Activated CD8-positive, alpha-beta memory T cell treated with anti-CD3 and anti-CD28 coated beads, Interleukin-2, amount 50 U/mL, for 1 hour (primary cell): Measurements from ENCODE around the gene HTR2A.
A peak's percentile ranks its signal among the peaks of the same experiment; 100 is the strongest.

ENCODE experiments used
- DNase-seq: peaks from one replicate; pipeline ENCODE4 v3.0.0-alpha.2; 2020; ENCODE audit errors: extremely low read depth

The HTR2A gene

GRCh38 chr13:46896341-46897137 is at the start of gene HTR2A:
TSS of gene HTR2A (minus strand) at chr13:46897053. CDS start at chr13:46895906, 1,147 bp downstream.
- no peak for DNase-seq

- no peak for DNase-seq
These were observed 39.7 kb upstream of the HTR2A start for GRCh38 chr13:46936525-46936924.

GRCh38 chr13:46934749-46935148 is 37.9 kb upstream of the HTR2A start:
- DNase-seq: no peak

DNA sequence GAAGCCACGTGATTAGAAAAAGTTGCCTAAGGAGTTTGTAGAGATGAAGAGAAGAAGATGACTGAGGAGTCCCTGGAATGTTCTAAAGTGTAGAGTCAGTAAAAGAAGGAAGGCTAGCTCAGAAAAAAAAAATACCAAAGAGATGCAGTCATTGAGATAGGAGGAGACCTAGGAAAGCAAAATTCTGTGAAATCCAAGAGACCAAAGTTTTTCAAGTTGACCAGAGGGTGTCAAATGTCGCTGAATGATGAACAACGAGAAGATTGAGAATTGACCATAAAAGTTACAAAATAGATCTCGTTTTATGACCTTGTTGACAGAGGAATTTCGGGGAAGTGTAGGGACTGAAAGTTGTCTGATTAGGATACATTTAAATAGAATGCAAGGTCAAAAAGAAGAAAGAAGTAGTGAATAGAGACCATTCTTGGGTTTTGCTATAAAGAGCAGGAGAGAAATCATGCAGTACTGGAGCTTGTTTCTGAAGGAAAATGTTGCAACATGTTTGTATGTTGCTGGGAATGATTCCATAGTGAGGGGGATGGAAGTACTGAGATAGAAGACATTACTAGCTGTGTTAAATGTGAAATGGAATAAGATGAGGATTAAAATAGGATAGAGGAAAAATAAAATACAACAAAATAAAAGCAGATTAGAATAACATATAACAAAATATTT is 30.2 kb upstream of the HTR2A start:
- no peak for DNase-seq

DNA sequence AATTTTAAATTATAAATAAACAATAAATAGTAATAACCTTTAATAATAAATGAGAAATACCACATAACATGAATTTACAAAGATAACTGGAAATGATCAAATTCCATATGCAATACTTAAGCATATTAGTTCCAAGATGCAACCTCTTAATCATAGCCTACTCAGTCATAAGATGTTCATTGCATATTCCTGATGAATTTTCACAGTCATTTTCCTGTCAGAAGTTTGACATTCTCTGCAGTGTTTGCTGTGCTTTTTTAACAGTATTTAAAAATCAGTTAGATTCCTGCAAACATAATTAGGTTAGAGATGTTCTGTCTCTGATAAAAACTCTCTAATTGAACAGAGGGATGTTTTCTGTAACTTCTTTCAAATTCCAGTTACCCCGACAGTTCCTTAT is 28.6 kb upstream of the HTR2A start:
- no peak for DNase-seq

- no peak for DNase-seq
These were observed 17.5 kb upstream of the HTR2A start for GRCh38 chr13:46914341-46914740.

DNA sequence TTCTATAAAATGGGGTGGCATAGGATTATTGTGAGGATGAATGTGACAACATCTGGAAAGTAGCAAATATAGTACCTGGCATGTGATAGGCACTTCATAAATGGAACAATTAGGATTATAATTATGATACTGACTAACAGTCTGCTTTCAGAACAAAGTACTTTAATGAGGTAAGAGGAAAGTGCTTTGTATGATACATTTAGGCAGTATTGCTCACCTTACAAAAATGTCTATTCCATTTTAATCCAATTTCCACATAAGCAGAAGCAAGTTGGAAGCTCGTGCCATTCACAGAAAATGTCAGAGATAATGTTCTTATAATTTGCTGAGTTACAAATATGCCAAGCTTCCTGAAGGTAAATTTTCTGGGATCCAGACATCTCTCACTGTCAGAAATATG is 16.9 kb upstream of the HTR2A start:
- no peak for DNase-seq

DNA sequence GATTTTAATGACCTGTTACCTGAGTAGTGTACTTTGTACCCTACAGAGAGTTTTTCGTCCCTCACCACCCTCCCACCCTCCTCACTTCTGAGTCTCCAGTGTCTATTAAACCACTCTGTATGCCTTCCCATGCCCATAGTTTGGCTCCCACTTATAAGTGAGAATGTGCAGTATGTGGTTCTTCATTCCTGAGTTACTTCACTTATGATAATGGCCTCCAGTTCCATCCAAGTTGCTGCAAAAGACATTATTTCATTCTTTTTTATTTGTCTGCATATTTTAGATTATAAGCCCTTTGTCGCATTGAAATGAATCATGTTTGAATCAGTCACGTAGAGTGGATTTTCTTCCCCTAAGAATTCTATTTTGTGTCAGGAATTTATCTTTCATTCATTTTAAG is 12.2 kb upstream of the HTR2A start:
- no peak for DNase-seq

GRCh38 chr13:46908501-46908900 is 11.6 kb upstream of the HTR2A start:
- DNase-seq: no peak

DNA sequence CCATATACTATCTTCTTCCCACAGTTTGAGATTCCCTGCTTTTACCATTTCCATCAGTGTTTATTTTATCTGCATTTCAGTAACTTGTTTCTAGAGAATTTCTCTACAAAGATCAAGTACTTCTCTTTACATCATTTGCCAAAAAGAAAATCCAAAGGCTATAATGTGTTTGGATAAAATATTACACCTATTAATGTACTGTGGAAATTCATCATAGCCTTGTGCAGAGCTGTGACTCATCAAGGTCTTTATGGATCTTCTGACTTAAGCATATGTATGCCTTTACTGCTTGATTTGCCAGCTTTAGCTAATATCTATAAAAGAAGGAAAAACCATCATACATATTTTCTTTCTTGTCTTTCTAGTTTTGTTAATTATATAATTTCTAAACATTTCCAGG is 9.6 kb upstream of the HTR2A start:
- no peak for DNase-seq

DNA sequence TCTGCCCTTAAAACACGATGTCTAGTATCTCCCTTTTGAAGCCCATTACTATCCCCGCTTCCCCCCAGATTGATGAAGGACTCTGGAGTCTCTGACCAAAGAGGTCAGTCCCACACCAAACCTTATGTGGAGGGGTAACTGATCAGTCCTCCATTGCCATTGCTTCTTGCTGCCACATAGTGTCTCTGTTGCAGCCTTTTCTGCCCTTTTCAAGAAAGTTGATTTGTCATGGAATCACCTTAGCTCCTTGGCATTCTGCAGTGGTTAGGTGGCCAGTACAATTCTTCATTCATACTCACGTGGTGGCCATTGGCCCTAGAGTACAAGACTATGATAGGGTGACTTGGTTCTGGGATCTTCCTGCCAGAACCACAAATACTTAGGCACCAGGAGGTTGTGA is 8.4 kb upstream of the HTR2A start:
- DNase-seq: no peak

- no peak for DNase-seq
These were observed 6.9 kb upstream of the HTR2A start for GRCh38 chr13:46903748-46904147.

- no peak for DNase-seq
These were observed 4.9 kb upstream of the HTR2A start for GRCh38 chr13:46901721-46902120.

- no peak for DNase-seq
These were observed 2.9 kb upstream of the HTR2A start for GRCh38 chr13:46899801-46900200.

- no peak for DNase-seq
These were observed 1.5 kb downstream of the HTR2A start for GRCh38 chr13:46895381-46895780.

- DNase-seq: no peak
These were observed 2.3 kb downstream of the HTR2A start for GRCh38 chr13:46894568-46894967.

DNA sequence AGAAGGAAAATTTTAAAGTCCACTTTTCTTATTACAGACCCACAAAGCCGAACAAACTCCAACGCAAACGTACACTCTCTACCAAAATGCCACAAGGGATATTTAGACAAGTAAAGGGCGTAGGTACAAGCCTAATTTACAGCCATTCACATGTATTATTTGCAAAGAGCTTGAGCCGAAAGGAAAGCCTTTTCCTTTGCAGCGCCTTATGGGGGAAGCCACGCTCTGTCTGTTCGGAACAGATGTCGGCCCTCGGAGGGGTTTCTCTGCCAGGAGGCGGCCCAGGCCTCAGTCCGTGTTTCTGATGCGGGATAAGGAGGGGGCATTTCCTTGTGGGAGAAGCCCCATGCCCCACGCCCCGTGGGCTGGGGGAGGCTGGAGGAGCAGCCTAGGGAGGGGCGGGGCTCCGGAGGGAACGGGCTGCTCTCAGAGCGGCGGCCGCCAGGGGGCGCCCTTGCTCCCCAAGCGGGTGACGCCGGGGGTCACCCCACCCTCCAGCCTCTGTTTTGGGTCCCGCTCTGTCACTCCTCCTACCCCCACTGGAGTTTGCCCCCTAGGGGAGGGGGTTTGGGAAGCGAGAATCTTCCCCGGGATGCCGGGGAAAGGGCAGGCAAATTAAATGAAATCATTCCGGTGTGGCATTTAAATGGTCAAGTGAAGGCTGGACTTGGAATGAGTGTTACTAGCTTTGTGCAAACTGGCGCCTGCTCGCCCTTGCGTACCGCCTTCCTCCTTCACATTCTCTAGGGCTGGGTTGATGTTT is 2.9 kb downstream of the HTR2A start:
- DNase-seq: peak; percentile 4

DNA sequence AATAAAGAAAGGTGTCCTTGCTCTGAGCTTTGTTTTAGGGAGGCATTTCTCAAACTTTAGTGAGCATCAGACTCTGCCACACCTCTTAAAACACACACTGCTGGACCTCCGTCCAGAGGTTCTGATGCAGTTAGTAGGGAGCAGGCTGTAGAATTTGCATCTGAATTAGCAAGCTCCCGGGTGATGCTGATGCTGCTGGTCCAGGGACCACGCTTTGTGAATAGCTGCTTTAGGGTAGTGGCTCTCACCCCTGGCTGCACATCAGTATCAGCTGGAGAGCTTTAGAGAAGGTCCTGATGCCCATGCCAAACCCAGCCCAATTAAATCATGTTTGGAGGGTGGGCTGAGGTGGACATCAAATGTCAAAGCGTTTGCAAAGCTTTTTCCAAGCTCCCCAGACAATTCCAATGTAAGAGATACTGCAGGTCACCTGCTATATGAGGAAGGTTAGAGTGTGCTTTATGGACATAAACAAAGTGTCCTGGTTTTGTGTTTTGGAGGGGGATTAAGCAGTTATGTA is 3.6 kb downstream of the HTR2A start:
- no peak for DNase-seq

- no peak for DNase-seq
These were observed 11.8 kb downstream of the HTR2A start for GRCh38 chr13:46885018-46885417.

GRCh38 chr13:46884531-46884930 is 12.3 kb downstream of the HTR2A start:
- DNase-seq: no peak

DNA sequence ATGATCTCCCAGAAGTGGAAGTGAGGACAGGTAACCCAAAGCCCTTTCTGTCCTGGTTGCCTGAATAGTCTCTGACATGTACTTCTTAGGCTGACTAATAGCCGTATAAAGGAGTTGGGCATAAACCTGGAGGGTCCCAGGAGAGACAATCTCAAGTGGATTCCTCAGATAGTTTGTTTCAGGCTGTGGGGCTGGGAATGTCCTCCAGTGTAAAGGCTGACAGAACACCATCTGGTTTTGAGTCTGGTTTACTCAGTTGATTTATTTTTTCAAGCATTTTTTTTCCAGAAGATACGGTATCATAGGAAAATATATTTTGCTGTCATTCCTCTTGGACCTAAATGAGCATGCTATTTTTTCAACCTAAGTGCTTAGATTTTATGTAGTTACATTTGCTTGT is 15.2 kb downstream of the HTR2A start:
- no peak for DNase-seq

DNA sequence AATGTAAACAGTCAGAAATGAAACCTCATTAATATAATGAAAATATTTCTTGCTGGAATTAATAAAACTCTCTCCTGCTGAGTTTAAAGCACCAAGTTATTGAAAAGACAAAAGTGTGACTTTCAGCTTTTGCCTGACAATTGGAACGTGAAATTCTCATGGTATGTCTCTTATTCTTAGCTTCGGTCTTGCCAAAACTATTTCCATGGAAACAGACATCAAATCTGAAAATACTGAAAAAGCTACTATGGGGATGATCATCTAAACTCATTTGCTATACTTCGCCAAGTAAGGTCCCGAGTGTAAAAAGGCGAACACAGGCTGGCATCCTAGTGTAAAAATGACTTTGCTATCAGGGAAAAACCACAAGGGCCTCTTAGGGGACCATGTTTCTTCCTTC is 22.8 kb downstream of the HTR2A start:
- DNase-seq: no peak

DNA sequence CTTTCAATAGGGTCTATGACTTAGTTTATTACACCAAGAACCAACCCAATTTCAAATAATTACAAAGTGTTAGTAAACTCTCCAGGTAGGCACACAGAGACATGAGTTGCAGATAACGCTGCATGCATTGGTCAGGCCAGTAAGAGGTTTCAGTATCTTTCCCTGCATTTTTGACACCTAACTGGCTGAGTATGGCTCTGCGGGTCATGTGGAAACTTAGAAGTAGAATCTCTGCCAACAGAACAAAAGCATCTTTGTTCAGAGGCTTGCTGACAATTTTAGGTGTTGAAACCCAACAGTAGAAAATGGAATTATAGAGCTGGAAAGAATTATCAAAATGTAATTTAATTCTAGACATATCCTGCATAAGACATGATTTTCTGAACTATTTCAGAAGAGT is 25.3 kb downstream of the HTR2A start:
- no peak for DNase-seq
